ENCODE measurements around the gene COL3A1.

COL3A1 gene

GRCh38 chr2:188974164-188974563 lies at the start of gene COL3A1:
TSS of gene COL3A1 (plus strand) at chr2:188974373. CDS start at chr2:188974490, 117 bp downstream.
- no peak for TF ChIP-seq CTCF (IDR thresholded peaks at IDR 0.05)

- no peak for TF ChIP-seq CTCF (IDR thresholded peaks at IDR 0.05)
These were observed 45.5 kb upstream of the COL3A1 start for GRCh38 chr2:188928643-188929042.

GRCh38 chr2:188931361-188931760 lies 42.8 kb upstream of the COL3A1 start:
- no peak for TF ChIP-seq CTCF (IDR thresholded peaks at IDR 0.05)

- TF ChIP-seq CTCF (IDR thresholded peaks at IDR 0.05) = no peak
These were observed 36.6 kb upstream of the COL3A1 start for GRCh38 chr2:188937228-188938220.

- no peak for TF ChIP-seq CTCF (IDR thresholded peaks at IDR 0.05)
These were observed 34.0 kb upstream of the COL3A1 start for GRCh38 chr2:188940171-188940570.

- no peak for TF ChIP-seq CTCF (IDR thresholded peaks at IDR 0.05)
These were observed 29.7 kb upstream of the COL3A1 start for GRCh38 chr2:188944442-188944841.

- no peak for TF ChIP-seq CTCF (IDR thresholded peaks at IDR 0.05)
These were observed 24.9 kb upstream of the COL3A1 start for GRCh38 chr2:188949046-188949818.
